ENCODE measurements around the gene ATMIN. TPM values are rescaled to one million over a fixed set of nuclear protein-coding genes. Genes with fewer than 3 reads are reported as not detected.

The ATMIN gene
- total RNA-seq, 1 experiment from 2014 or later: 46.7 TPM

DNA sequence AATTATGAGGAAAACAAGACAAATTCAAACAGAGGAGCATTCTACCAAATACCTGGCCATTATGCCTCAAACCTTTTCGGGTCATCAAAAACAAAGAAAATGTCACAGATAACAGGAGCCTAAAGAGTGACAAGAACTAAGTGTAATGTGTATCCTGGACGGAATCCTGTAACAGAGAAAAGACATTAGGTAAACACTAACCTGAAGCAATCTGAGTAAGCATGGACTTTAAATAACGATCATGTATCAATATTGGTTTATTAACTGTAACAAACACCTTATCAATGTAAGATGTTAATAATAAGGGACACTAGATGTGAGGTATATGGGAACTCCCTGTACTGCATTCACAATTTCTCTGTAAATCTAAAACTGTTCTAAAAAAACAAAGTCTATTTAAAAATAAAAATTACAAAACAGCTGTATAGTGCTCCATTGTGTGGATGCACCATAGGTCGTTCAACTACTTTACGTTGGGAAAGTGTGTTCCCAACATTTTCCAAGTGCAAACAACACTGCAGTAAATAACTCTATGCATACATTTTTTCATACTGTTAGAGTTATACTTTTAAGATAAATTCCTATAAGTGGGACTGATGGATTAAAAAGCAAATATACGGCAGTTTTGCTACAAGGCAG, 43.7 kb upstream of the ATMIN start:
- no peak overlapping the region for H3K4me2 ChIP-seq (ENCODE audit: low read length)
- H3K9me3 ChIP-seq (ENCODE audit: control insufficient read depth in 1 of 2, insufficient read depth in 1 of 2, low read depth in 1 of 2, low read length in 2 of 2): no peaks in the 10 kb centered on the region
- H3K79me2 ChIP-seq (ENCODE audit: insufficient read depth, low read length): peaks cover 96% of the 10 kb centered on the region
- ChIA-PET CTCF (interaction anchor here (1.0 to 2.5 kb wide), 2 partner anchors 12 kb away, joined by 3 to 13 read pairs; no protein-coding TSS in a partner anchor), POLR2A (no interaction called here), RAD21 (ENCODE audit: low non-redundant PET in 1 of 2, low total read pairs in 2 of 2, uncharacterized antibody in 2 of 2, unreplicated experiment in 2 of 2) (no interaction called here)
- H3K27ac ChIP-seq (ENCODE audit: low read depth, low read length): no peak overlapping the region
- TF ChIP-seq YY1 (IDR thresholded peaks at IDR 0.05; ENCODE audit: extremely low read depth, insufficient replicate concordance, low read depth, low read length) (no peak), POLR2A (IDR thresholded peaks at IDR 0.05; ENCODE audit: borderline replicate concordance, extremely low read depth, insufficient read depth, insufficient read length) (no peak), ZFX (IDR thresholded peaks at IDR 0.05) (no peak), SRF (IDR thresholded peaks at IDR 0.05; ENCODE audit: low read depth) (no peak), CBX3 (IDR thresholded peaks at IDR 0.05; ENCODE audit: low read depth) (no peak)
- TF ChIP-seq, protein P1, sequence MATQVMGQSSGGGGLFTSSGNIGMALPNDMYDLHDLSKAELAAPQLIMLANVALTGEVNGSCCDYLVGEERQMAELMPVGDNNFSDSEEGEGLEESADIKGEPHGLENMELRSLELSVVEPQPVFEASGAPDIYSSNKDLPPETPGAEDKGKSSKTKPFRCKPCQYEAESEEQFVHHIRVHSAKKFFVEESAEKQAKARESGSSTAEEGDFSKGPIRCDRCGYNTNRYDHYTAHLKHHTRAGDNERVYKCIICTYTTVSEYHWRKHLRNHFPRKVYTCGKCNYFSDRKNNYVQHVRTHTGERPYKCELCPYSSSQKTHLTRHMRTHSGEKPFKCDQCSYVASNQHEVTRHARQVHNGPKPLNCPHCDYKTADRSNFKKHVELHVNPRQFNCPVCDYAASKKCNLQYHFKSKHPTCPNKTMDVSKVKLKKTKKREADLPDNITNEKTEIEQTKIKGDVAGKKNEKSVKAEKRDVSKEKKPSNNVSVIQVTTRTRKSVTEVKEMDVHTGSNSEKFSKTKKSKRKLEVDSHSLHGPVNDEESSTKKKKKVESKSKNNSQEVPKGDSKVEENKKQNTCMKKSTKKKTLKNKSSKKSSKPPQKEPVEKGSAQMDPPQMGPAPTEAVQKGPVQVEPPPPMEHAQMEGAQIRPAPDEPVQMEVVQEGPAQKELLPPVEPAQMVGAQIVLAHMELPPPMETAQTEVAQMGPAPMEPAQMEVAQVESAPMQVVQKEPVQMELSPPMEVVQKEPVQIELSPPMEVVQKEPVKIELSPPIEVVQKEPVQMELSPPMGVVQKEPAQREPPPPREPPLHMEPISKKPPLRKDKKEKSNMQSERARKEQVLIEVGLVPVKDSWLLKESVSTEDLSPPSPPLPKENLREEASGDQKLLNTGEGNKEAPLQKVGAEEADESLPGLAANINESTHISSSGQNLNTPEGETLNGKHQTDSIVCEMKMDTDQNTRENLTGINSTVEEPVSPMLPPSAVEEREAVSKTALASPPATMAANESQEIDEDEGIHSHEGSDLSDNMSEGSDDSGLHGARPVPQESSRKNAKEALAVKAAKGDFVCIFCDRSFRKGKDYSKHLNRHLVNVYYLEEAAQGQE (IDR thresholded peaks at IDR 0.05; ENCODE audit: low read depth): no peak
- TF ChIP-seq, protein P2, sequence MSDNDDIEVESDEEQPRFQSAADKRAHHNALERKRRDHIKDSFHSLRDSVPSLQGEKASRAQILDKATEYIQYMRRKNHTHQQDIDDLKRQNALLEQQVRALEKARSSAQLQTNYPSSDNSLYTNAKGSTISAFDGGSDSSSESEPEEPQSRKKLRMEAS (IDR thresholded peaks at IDR 0.05): no peak
- H3K4me3 ChIP-seq (replicated peaks in 1 of 2; ENCODE audit: low read depth in 1 of 2, low read length in 2 of 2): no peak overlapping the region
- H3K4me1 ChIP-seq (ENCODE audit: control insufficient read depth in 1 of 2, insufficient read depth in 2 of 2, low read length in 2 of 2): peaks cover 9 to 21% of the 10 kb centered on the region in 2 experiments; a peak in 3 of 4 replicates
- H3K9ac ChIP-seq (ENCODE audit: low read length): no peak overlapping the region
- H3K9me2 ChIP-seq (ENCODE audit: insufficient read depth): no peaks in the 10 kb centered on the region
- BruUV-seq (replicated peaks): no TSS peak
- no peaks in the 10 kb centered on the region; the same call in 1 of the 2 replicates for H4K20me1 ChIP-seq (ENCODE audit: insufficient read depth)
- no peak for DNase-seq (ENCODE audit: low read depth, low spot score)
- intact Hi-C loops (cut with micrococcal nuclease): no loop called here
- peaks cover 0 to 6% of the 10 kb centered on the region in 2 experiments; a peak in 2 of 4 replicates for H3K36me3 ChIP-seq (ENCODE audit: control insufficient read depth in 1 of 2, insufficient read depth in 2 of 2, low read length in 2 of 2)
- H2AFZ ChIP-seq (ENCODE audit: low read depth, low read length, poor library complexity, severe bottlenecking): no peak overlapping the region
- no peak for ATAC-seq
- H3K27me3 ChIP-seq (ENCODE audit: insufficient read depth, low read length): no peaks in the 10 kb centered on the region

All from HCT116 (cell line).